WTC11 (cell line): Measurements from ENCODE around the gene RPS16. TPM values are rescaled to one million over a fixed set of nuclear protein-coding genes. Genes with fewer than 3 reads are reported as not detected.

Source experiments
- ATAC-seq: fragments of 200-7000 bp; cut with Tn5 transposase; 2 replicates; pipeline ENCODE4 v1.10.0; 2021; ENCODE audit warnings: mild to moderate bottlenecking, moderate library complexity
- CTCF ChIA-PET: fragments of 300-600 bp; sonication (Branson Sonifier 250); formaldehyde crosslinking; loops from one replicate; lab custom pipeline; 2021; ENCODE audit warnings: antibody characterized with exemption; lab: Charles Lee
- POLR2A ChIA-PET: fragments of 350-600 bp; sonication (Branson Sonifier 250); formaldehyde crosslinking; loops from one replicate; lab custom pipeline; 2021; ENCODE audit warnings: antibody characterized with exemption; lab: Charles Lee
- DNase-seq: peaks from one replicate; pipeline ENCODE4 v3.0.0; 2021; ENCODE audit warnings: low spot score
- H3K27ac Mint-ChIP-seq: 2 replicates; pipeline ENCODE4 v1.8.0; 2021; ENCODE audit warnings: mixed read lengths
- H3K27me3 Mint-ChIP-seq: 2 replicates; pipeline ENCODE4 v1.8.0; 2021; ENCODE audit warnings: low read depth, mild to moderate bottlenecking, moderate library complexity, mixed read lengths
- H3K36me3 Mint-ChIP-seq: 2 replicates; pipeline ENCODE4 v1.8.0; 2021; ENCODE audit warnings: mixed read lengths
- H3K4me1 Mint-ChIP-seq: 2 replicates; pipeline ENCODE4 v1.8.0; 2022; ENCODE audit warnings: mixed read lengths
- H3K4me3 Mint-ChIP-seq: 2 replicates; pipeline ENCODE4 v1.8.0; 2021; ENCODE audit warnings: mild to moderate bottlenecking, moderate library complexity, mixed read lengths
- H3K9me3 Mint-ChIP-seq: 2 replicates; pipeline ENCODE4 v1.8.0; 2021; ENCODE audit warnings: mixed read lengths
- CREM ChIP-seq: sonication (generic); formaldehyde crosslinking; IDR thresholded peaks from 2 replicates; pipeline ENCODE4 v1.8.1; 2022; ENCODE audit warnings: mild to moderate bottlenecking, missing genetic modification reagents, moderate library complexity
- ELF4 ChIP-seq: sonication (generic); formaldehyde crosslinking; IDR thresholded peaks from 2 replicates; pipeline ENCODE4 v1.8.1; 2022; ENCODE audit warnings: low read depth, mild to moderate bottlenecking, moderate library complexity, missing genetic modification reagents
- JAZF1 ChIP-seq: fragments of 250-450 bp; sonication (Bioruptor Pico); IDR thresholded peaks from 2 replicates; pipeline ENCODE4 v1.9.0; 2021; ENCODE audit warnings: moderate library complexity, mild to moderate bottlenecking, inconsistent platforms
- NFE2L1 ChIP-seq: sonication (generic); formaldehyde crosslinking; IDR thresholded peaks from 2 replicates; pipeline ENCODE4 v1.8.1; 2023; ENCODE audit warnings: missing genetic modification reagents
- RORB ChIP-seq: fragments of 250-450 bp; sonication (Bioruptor Pico); IDR thresholded peaks from 2 replicates; pipeline ENCODE4 v1.9.0; 2021; ENCODE audit warnings: mild to moderate bottlenecking
- ZBTB21 ChIP-seq: sonication (generic); formaldehyde crosslinking; IDR thresholded peaks from 2 replicates; pipeline ENCODE4 v1.8.1; 2023; ENCODE audit warnings: mild to moderate bottlenecking, missing genetic modification reagents, borderline replicate concordance
- ZNF121 ChIP-seq: sonication (generic); formaldehyde crosslinking; IDR thresholded peaks from 2 replicates; pipeline ENCODE4 v1.8.0; 2023; ENCODE audit warnings: missing genetic modification reagents
- total RNA-seq: library from RNA; stranded (reverse); gene quantifications from 3 replicates; pipeline ENCODE4 v1.2.3, GENCODE V29; 2021
- TF ChIP-seq, protein P1 (sequence below): sonication (generic); formaldehyde crosslinking; IDR thresholded peaks from 2 replicates; pipeline ENCODE4 v1.8.0; 2022; ENCODE audit warnings: missing genetic modification reagents
- TF ChIP-seq, protein P2 (sequence below): sonication (generic); formaldehyde crosslinking; IDR thresholded peaks from 2 replicates; pipeline ENCODE4 v1.8.1; 2022; ENCODE audit warnings: mild to moderate bottlenecking, moderate library complexity, missing genetic modification reagents
- TF ChIP-seq, protein P3 (sequence below): fragments of 250-450 bp; sonication (Bioruptor Pico); IDR thresholded peaks from 2 replicates; pipeline ENCODE4 v1.9.0; 2021; ENCODE audit warnings: mild to moderate bottlenecking, borderline replicate concordance
- TF ChIP-seq, protein P4 (sequence below): fragments of 200-600 bp; IDR thresholded peaks from 2 replicates; pipeline ENCODE4 v1.8.0; 2022; ENCODE audit warnings: antibody characterized with exemption
- TF ChIP-seq, protein P5 (sequence below): sonication (generic); formaldehyde crosslinking; IDR thresholded peaks from 2 replicates; pipeline ENCODE4 v1.8.0; 2022; ENCODE audit warnings: mild to moderate bottlenecking, missing genetic modification reagents
- TF ChIP-seq, protein P6 (sequence below): sonication (generic); formaldehyde crosslinking; IDR thresholded peaks from 2 replicates; pipeline ENCODE4 v1.8.1; 2023; ENCODE audit warnings: mild to moderate bottlenecking, missing genetic modification reagents, borderline replicate concordance

The RPS16 gene
- total RNA-seq, 1 experiment from 2014 or later: 2,962 TPM

- H3K36me3 Mint-ChIP-seq: peaks cover 23% of the 10 kb centered on the region
- ATAC-seq (no peak), DNase-seq (no peak)
- peaks cover 18% of the 10 kb centered on the region for H3K4me1 Mint-ChIP-seq
- ChIA-PET CTCF (interaction anchor here (0.7 kb wide), 1 partner anchor 57 kb away, joined by 3 read pairs; no protein-coding TSS in a partner anchor), POLR2A (no interaction called here)
- peak overlapping the region; percentile 91; the same call in 1 of the 2 replicates for H3K27ac Mint-ChIP-seq
- H3K4me3 Mint-ChIP-seq: no peak overlapping the region
- TF ChIP-seq NFE2L1: no peak
- no peaks in the 10 kb centered on the region for H3K9me3 Mint-ChIP-seq
- H3K27me3 Mint-ChIP-seq: no peaks in the 10 kb centered on the region
Measured at GRCh38 chr19:39417463-39418181, 18.1 kb downstream of the RPS16 start.

- no peak overlapping the region for H3K27ac Mint-ChIP-seq
- H3K4me1 Mint-ChIP-seq: peaks cover 21% of the 10 kb centered on the region
- no peak overlapping the region for H3K4me3 Mint-ChIP-seq
- ChIA-PET CTCF (interaction anchor here (0.6 to 1.3 kb wide), 5 partner anchors 11 to 103 kb away, joined by 3 to 5 read pairs (median 3); no protein-coding TSS in a partner anchor), POLR2A (interaction anchor here (0.6 to 1.2 kb wide), 4 partner anchors 10 to 76 kb away, joined by 3 to 4 read pairs (median 4); no protein-coding TSS in a partner anchor)
- DNase-seq (no peak), ATAC-seq (no peak)
- H3K27me3 Mint-ChIP-seq: no peaks in the 10 kb centered on the region
- H3K36me3 Mint-ChIP-seq: peaks cover 18% of the 10 kb centered on the region
- H3K9me3 Mint-ChIP-seq: no peaks in the 10 kb centered on the region
- TF ChIP-seq ZNF121 (no peak), ELF4 (no peak), JAZF1 (no peak), ZBTB21 (CRISPR knock-in tag) (no peak), RORB (CRISPR knock-in tag) (no peak), CREM (CRISPR knock-in tag) (no peak)
- TF ChIP-seq, protein P1, sequence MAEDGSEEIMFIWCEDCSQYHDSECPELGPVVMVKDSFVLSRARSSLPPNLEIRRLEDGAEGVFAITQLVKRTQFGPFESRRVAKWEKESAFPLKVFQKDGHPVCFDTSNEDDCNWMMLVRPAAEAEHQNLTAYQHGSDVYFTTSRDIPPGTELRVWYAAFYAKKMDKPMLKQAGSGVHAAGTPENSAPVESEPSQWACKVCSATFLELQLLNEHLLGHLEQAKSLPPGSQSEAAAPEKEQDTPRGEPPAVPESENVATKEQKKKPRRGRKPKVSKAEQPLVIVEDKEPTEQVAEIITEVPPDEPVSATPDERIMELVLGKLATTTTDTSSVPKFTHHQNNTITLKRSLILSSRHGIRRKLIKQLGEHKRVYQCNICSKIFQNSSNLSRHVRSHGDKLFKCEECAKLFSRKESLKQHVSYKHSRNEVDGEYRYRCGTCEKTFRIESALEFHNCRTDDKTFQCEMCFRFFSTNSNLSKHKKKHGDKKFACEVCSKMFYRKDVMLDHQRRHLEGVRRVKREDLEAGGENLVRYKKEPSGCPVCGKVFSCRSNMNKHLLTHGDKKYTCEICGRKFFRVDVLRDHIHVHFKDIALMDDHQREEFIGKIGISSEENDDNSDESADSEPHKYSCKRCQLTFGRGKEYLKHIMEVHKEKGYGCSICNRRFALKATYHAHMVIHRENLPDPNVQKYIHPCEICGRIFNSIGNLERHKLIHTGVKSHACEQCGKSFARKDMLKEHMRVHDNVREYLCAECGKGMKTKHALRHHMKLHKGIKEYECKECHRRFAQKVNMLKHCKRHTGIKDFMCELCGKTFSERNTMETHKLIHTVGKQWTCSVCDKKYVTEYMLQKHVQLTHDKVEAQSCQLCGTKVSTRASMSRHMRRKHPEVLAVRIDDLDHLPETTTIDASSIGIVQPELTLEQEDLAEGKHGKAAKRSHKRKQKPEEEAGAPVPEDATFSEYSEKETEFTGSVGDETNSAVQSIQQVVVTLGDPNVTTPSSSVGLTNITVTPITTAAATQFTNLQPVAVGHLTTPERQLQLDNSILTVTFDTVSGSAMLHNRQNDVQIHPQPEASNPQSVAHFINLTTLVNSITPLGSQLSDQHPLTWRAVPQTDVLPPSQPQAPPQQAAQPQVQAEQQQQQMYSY: no peak
- TF ChIP-seq, protein P2, sequence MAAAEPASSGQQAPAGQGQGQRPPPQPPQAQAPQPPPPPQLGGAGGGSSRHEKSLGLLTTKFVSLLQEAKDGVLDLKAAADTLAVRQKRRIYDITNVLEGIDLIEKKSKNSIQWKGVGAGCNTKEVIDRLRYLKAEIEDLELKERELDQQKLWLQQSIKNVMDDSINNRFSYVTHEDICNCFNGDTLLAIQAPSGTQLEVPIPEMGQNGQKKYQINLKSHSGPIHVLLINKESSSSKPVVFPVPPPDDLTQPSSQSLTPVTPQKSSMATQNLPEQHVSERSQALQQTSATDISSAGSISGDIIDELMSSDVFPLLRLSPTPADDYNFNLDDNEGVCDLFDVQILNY (CRISPR knock-in tag): no peak
- TF ChIP-seq, protein P3, sequence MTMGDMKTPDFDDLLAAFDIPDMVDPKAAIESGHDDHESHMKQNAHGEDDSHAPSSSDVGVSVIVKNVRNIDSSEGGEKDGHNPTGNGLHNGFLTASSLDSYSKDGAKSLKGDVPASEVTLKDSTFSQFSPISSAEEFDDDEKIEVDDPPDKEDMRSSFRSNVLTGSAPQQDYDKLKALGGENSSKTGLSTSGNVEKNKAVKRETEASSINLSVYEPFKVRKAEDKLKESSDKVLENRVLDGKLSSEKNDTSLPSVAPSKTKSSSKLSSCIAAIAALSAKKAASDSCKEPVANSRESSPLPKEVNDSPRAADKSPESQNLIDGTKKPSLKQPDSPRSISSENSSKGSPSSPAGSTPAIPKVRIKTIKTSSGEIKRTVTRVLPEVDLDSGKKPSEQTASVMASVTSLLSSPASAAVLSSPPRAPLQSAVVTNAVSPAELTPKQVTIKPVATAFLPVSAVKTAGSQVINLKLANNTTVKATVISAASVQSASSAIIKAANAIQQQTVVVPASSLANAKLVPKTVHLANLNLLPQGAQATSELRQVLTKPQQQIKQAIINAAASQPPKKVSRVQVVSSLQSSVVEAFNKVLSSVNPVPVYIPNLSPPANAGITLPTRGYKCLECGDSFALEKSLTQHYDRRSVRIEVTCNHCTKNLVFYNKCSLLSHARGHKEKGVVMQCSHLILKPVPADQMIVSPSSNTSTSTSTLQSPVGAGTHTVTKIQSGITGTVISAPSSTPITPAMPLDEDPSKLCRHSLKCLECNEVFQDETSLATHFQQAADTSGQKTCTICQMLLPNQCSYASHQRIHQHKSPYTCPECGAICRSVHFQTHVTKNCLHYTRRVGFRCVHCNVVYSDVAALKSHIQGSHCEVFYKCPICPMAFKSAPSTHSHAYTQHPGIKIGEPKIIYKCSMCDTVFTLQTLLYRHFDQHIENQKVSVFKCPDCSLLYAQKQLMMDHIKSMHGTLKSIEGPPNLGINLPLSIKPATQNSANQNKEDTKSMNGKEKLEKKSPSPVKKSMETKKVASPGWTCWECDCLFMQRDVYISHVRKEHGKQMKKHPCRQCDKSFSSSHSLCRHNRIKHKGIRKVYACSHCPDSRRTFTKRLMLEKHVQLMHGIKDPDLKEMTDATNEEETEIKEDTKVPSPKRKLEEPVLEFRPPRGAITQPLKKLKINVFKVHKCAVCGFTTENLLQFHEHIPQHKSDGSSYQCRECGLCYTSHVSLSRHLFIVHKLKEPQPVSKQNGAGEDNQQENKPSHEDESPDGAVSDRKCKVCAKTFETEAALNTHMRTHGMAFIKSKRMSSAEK (CRISPR knock-in tag): no peak
- TF ChIP-seq, protein P4, sequence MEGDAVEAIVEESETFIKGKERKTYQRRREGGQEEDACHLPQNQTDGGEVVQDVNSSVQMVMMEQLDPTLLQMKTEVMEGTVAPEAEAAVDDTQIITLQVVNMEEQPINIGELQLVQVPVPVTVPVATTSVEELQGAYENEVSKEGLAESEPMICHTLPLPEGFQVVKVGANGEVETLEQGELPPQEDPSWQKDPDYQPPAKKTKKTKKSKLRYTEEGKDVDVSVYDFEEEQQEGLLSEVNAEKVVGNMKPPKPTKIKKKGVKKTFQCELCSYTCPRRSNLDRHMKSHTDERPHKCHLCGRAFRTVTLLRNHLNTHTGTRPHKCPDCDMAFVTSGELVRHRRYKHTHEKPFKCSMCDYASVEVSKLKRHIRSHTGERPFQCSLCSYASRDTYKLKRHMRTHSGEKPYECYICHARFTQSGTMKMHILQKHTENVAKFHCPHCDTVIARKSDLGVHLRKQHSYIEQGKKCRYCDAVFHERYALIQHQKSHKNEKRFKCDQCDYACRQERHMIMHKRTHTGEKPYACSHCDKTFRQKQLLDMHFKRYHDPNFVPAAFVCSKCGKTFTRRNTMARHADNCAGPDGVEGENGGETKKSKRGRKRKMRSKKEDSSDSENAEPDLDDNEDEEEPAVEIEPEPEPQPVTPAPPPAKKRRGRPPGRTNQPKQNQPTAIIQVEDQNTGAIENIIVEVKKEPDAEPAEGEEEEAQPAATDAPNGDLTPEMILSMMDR: no peak
- TF ChIP-seq, protein P5, sequence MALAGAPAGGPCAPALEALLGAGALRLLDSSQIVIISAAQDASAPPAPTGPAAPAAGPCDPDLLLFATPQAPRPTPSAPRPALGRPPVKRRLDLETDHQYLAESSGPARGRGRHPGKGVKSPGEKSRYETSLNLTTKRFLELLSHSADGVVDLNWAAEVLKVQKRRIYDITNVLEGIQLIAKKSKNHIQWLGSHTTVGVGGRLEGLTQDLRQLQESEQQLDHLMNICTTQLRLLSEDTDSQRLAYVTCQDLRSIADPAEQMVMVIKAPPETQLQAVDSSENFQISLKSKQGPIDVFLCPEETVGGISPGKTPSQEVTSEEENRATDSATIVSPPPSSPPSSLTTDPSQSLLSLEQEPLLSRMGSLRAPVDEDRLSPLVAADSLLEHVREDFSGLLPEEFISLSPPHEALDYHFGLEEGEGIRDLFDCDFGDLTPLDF: no peak
- TF ChIP-seq, protein P6, sequence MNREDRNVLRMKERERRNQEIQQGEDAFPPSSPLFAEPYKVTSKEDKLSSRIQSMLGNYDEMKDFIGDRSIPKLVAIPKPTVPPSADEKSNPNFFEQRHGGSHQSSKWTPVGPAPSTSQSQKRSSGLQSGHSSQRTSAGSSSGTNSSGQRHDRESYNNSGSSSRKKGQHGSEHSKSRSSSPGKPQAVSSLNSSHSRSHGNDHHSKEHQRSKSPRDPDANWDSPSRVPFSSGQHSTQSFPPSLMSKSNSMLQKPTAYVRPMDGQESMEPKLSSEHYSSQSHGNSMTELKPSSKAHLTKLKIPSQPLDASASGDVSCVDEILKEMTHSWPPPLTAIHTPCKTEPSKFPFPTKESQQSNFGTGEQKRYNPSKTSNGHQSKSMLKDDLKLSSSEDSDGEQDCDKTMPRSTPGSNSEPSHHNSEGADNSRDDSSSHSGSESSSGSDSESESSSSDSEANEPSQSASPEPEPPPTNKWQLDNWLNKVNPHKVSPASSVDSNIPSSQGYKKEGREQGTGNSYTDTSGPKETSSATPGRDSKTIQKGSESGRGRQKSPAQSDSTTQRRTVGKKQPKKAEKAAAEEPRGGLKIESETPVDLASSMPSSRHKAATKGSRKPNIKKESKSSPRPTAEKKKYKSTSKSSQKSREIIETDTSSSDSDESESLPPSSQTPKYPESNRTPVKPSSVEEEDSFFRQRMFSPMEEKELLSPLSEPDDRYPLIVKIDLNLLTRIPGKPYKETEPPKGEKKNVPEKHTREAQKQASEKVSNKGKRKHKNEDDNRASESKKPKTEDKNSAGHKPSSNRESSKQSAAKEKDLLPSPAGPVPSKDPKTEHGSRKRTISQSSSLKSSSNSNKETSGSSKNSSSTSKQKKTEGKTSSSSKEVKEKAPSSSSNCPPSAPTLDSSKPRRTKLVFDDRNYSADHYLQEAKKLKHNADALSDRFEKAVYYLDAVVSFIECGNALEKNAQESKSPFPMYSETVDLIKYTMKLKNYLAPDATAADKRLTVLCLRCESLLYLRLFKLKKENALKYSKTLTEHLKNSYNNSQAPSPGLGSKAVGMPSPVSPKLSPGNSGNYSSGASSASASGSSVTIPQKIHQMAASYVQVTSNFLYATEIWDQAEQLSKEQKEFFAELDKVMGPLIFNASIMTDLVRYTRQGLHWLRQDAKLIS: no peak
Measured at GRCh38 chr19:39416152-39417120, 19.3 kb downstream of the RPS16 start.
